ENCODE measurements around the gene IMMP2L.
"Not testable (repeated sequence)": the region's sequence is repeated elsewhere in the genome, so short reads cannot be mapped to it uniquely, and the experiment has no call there.

Gene IMMP2L

GRCh38 chr7:111450705-111451104 lies 111.6 kb downstream of the IMMP2L start:
- DNase-seq, result not testable (repeated sequence)

GRCh38 chr7:111447502-111447901 lies 114.8 kb downstream of the IMMP2L start:
- DNase-seq, result not testable (repeated sequence)

GRCh38 chr7:111439977-111440376 lies 122.3 kb downstream of the IMMP2L start:
- DNase-seq, result no peak

GRCh38 chr7:111438369-111439289 lies 123.7 kb downstream of the IMMP2L start:
- no peak for DNase-seq

- no peak for DNase-seq
Measured at GRCh38 chr7:111437736-111438135, 124.6 kb downstream of the IMMP2L start.

GRCh38 chr7:111436608-111437007 lies 125.7 kb downstream of the IMMP2L start:
- DNase-seq, result no peak

- no peak for DNase-seq
Measured at GRCh38 chr7:111433426-111433825, 128.9 kb downstream of the IMMP2L start.

- no peak for DNase-seq
Measured at GRCh38 chr7:111429781-111430180, 132.5 kb downstream of the IMMP2L start.

GRCh38 chr7:111424768-111425167 lies 137.5 kb downstream of the IMMP2L start:
- no peak for DNase-seq

GRCh38 chr7:111414374-111414773 lies 147.9 kb downstream of the IMMP2L start:
- no peak for DNase-seq

- DNase-seq, result no peak
Measured at GRCh38 chr7:111413739-111414138, 148.6 kb downstream of the IMMP2L start.

- no peak for DNase-seq
Measured at GRCh38 chr7:111410899-111411298, 151.4 kb downstream of the IMMP2L start.

- DNase-seq, result no peak
Measured at GRCh38 chr7:111409714-111410422, 152.4 kb downstream of the IMMP2L start.

- no peak for DNase-seq
Measured at GRCh38 chr7:111408724-111409123, 153.6 kb downstream of the IMMP2L start.

- DNase-seq, result no peak
Measured at GRCh38 chr7:111407258-111407657, 155.0 kb downstream of the IMMP2L start.

- no peak for DNase-seq
Measured at GRCh38 chr7:111405621-111406020, 156.7 kb downstream of the IMMP2L start.

GRCh38 chr7:111401516-111401915 lies 160.8 kb downstream of the IMMP2L start:
- no peak for DNase-seq

GRCh38 chr7:111400088-111400487 lies 162.2 kb downstream of the IMMP2L start:
- DNase-seq, result no peak

GRCh38 chr7:111394891-111395290 lies 167.4 kb downstream of the IMMP2L start:
- DNase-seq, result no peak

- no peak for DNase-seq
Measured at GRCh38 chr7:111393011-111393754, 169.1 kb downstream of the IMMP2L start.

- DNase-seq, result no peak
Measured at GRCh38 chr7:111392294-111392693, 170.0 kb downstream of the IMMP2L start.

- no peak for DNase-seq
Measured at GRCh38 chr7:111390000-111390399, 172.3 kb downstream of the IMMP2L start.

- no peak for DNase-seq
Measured at GRCh38 chr7:111388912-111389311, 173.4 kb downstream of the IMMP2L start.
